GM12891 (cell line): ENCODE results near the gene SEC22A.

Source experiments
- DNase-seq: peaks from one replicate; pipeline ENCODE4 v3.0.0; 2011; ENCODE audit warnings: low spot score; ENCODE audit not compliant: insufficient read length
- FAIRE-seq: peaks from 2 replicates; lab custom pipeline; 2011; peaks lifted over from hg19 to GRCh38; lab: Jason Lieb, UNC
- PAX5 ChIP-seq: IDR thresholded peaks from 2 replicates; pipeline ENCODE4 v1.6.1; 2011; ENCODE audit warnings: low read length, moderate library complexity, mild to moderate bottlenecking; ENCODE audit not compliant: insufficient read depth, severe bottlenecking
- POLR2A ChIP-seq: IDR thresholded peaks from 2 replicates; pipeline ENCODE4 v1.6.1; 2011; ENCODE audit warnings: low read depth, low read length, control low read depth
- POLR2AphosphoS5 ChIP-seq: IDR thresholded peaks from 2 replicates; pipeline ENCODE4 v1.6.1; 2011; ENCODE audit warnings: low read depth, low read length, control low read depth
- POU2F2 ChIP-seq: IDR thresholded peaks from 2 replicates; pipeline ENCODE4 v1.6.1; 2011; ENCODE audit warnings: low read depth, mild to moderate bottlenecking, control low read depth, low read length, moderate library complexity
- SPI1 ChIP-seq: IDR thresholded peaks from 2 replicates; pipeline ENCODE4 v1.6.1; 2011; ENCODE audit warnings: low read depth, low read length, control low read depth
- TAF1 ChIP-seq: IDR thresholded peaks from 2 replicates; pipeline ENCODE4 v1.6.1; 2011; ENCODE audit warnings: low read depth, low read length, control low read depth

The SEC22A gene

DNA sequence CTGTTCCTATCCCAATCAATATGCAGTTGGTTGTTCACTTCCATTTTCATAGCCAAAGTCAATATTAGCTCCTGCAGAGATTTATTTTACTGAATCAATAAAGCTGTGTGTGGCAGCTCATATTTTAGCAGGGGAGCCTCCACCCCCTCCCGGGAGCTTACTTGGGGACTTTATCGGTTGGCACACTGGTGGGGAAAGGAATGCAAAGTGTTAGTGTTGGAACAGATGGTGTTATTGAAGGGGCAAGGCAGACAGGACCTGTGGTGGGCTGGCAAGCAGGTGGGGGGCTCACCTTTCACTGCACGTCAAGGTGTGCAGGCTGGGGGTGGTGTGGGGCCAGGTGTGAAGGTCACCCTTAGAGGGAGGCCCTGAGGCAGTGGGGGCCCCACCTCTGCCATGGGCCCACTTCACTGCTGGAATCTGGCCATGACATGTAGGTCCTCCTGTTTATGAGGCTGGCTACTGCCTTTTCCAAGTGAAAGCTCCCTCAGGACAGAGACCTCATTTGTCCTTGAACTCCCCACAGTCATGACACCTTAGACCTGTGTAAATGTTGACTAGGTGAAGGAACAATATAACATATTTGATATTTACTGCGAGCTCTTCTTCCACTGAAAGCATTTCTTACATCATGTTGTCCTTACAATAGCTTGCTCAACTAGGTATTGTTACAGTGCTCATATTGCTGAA is 44.0 kb upstream of the SEC22A start:
- DNase-seq (no peak), FAIRE-seq (no peak)
- TF ChIP-seq POLR2AphosphoS5 (no peak), SPI1 (no peak), PAX5 (no peak), POLR2A (no peak), POU2F2 (no peak), TAF1 (no peak)

GRCh38 chr3:123158330-123158729 is 43.4 kb upstream of the SEC22A start:
- no peak for DNase-seq
- TF ChIP-seq POLR2AphosphoS5, result no peak
- TF ChIP-seq SPI1, result no peak
- TF ChIP-seq TAF1, result no peak
- no peak for TF ChIP-seq POU2F2
- no peak for TF ChIP-seq PAX5
- no peak for TF ChIP-seq POLR2A
- FAIRE-seq, result no peak

DNA sequence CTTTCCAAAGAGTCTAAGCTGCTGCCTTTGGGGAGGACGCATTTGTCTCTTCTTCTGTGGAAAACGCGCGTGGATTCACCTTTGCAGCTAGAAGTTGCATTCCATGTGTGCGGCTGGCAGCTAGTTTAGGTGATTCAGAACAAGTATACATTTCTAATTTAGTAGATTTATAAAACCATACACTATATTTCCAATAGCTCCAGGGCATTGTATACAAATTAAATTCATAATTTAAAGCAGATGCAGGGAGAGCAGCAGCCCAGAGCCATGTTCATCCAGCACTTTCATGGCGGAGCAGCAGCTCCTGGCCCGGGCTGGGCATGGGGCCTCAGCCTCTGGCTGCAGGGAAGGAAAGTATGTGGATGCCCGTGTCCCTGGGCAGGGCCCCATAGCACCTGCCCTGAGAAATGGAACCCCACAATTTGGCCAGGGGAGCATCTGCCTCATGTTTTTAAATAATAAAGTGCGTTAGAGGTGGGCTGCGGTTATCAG is 42.8 kb upstream of the SEC22A start:
- FAIRE-seq (no peak), DNase-seq (no peak)
- TF ChIP-seq TAF1 (no peak), POU2F2 (no peak), SPI1 (no peak), POLR2A (no peak), POLR2AphosphoS5 (no peak), PAX5 (no peak)

- no peak for FAIRE-seq
- TF ChIP-seq POLR2AphosphoS5 (no peak), POLR2A (no peak), POU2F2 (no peak), SPI1 (no peak)
- no peak for DNase-seq
Observed at GRCh38 chr3:123159926-123160635, 41.7 kb upstream of the SEC22A start.

GRCh38 chr3:123161167-123161566 is 40.6 kb upstream of the SEC22A start:
- DNase-seq (no peak), FAIRE-seq (no peak)
- no peak for TF ChIP-seq POLR2A
- TF ChIP-seq POU2F2, result no peak

- DNase-seq (no peak), FAIRE-seq (no peak)
- no peak for TF ChIP-seq POU2F2
- TF ChIP-seq TAF1, result no peak
- no peak for TF ChIP-seq POLR2A
- no peak for TF ChIP-seq PAX5
- no peak for TF ChIP-seq SPI1
- TF ChIP-seq POLR2AphosphoS5, result no peak
Observed at GRCh38 chr3:123163141-123163540, 38.6 kb upstream of the SEC22A start.

- DNase-seq (no peak), FAIRE-seq (no peak)
- no peak for TF ChIP-seq POU2F2
- TF ChIP-seq POLR2A, result no peak
- no peak for TF ChIP-seq TAF1
- no peak for TF ChIP-seq PAX5
- no peak for TF ChIP-seq POLR2AphosphoS5
- no peak for TF ChIP-seq SPI1
Observed at GRCh38 chr3:123165163-123165562, 36.6 kb upstream of the SEC22A start.

GRCh38 chr3:123167686-123168085 is 34.1 kb upstream of the SEC22A start:
- no peak for TF ChIP-seq SPI1
- TF ChIP-seq POLR2AphosphoS5, result no peak
- TF ChIP-seq POLR2A, result no peak
- TF ChIP-seq POU2F2, result no peak

DNA sequence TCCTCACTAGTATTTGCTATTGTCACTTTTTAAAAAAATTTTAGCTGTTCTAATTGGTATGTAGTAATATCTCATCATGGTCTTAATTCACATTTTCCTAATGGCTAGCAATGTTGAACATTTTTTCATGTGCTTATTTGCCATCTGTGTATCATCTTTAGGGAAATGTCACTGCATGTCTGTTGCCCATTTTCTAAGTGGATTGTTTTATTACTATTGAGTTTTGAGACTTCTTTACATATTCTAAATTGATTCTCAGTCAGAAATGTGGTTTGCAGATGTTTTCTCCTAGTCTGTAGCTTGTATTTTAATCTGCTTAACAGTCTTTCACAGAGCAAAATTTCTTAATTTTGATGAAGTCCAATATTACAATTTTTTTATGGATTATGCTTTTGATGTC is 33.6 kb upstream of the SEC22A start:
- TF ChIP-seq POU2F2 (no peak), POLR2A (no peak), POLR2AphosphoS5 (no peak), TAF1 (no peak), SPI1 (no peak), PAX5 (no peak)
- no peak for FAIRE-seq
- no peak for DNase-seq

More at GRCh38 chr3:123167686-123168085, 34.1 kb upstream of the SEC22A start:
- DNase-seq (no peak), FAIRE-seq (no peak)

DNA sequence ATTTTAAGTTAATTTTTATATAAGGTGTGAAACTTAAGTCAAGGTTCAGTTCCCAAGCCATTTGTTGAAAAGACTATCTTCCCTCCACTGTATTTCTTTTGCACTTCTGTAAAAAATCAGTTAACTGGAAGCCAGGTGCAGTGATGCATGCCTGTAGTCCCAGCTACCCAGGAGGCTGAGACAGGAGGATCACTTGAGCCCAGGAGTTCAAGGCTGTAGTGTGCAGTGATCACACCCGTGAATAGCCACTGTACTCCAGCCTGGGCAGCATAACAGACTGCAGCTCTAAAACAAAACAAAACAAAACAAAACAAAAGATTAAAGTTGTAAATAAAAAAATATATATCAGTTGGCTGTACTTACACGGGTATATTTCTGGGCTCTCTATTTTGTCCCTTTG is 33.1 kb upstream of the SEC22A start:
- no peak for TF ChIP-seq POLR2AphosphoS5
- no peak for TF ChIP-seq POU2F2
- TF ChIP-seq TAF1, result no peak
- TF ChIP-seq POLR2A, result no peak
- TF ChIP-seq SPI1, result no peak
- TF ChIP-seq PAX5, result no peak
- FAIRE-seq (peak; percentile 48), DNase-seq (no peak)
